NCI-H510A treated with DMSO at 0.1 percent for 48 hours (cell line): ENCODE data around the gene SLC25A1.
"Not testable (repeated sequence)": the region's sequence is repeated elsewhere in the genome, so short reads cannot be mapped to it uniquely, and the experiment has no call there.

Source experiments
- DNase-seq: peaks from one replicate; lab custom pipeline; 2025; lab: John Stamatoyannopoulos, UW

The SLC25A1 gene

GRCh38 chr22:19204640-19205039 is 26.1 kb upstream of the SLC25A1 start:
- DNase-seq = no peak

- no peak for DNase-seq
These were observed 25.3 kb upstream of the SLC25A1 start for GRCh38 chr22:19203834-19204233.

GRCh38 chr22:19202799-19203186 is 24.3 kb upstream of the SLC25A1 start:
- DNase-seq = not testable (repeated sequence)

GRCh38 chr22:19201869-19202798 is 23.6 kb upstream of the SLC25A1 start:
- DNase-seq = no peak

- no peak for DNase-seq
These were observed 22.8 kb upstream of the SLC25A1 start for GRCh38 chr22:19201130-19201868.

GRCh38 chr22:19199479-19199878 is 20.9 kb upstream of the SLC25A1 start:
- no peak for DNase-seq

GRCh38 chr22:19197997-19198865 is 19.7 kb upstream of the SLC25A1 start:
- DNase-seq = no peak

- no peak for DNase-seq
These were observed 18.5 kb upstream of the SLC25A1 start for GRCh38 chr22:19196841-19197612.

GRCh38 chr22:19195796-19196731 is 17.5 kb upstream of the SLC25A1 start:
- DNase-seq = no peak

GRCh38 chr22:19194766-19195536 is 16.4 kb upstream of the SLC25A1 start:
- DNase-seq = no peak

GRCh38 chr22:19193879-19194278 is 15.3 kb upstream of the SLC25A1 start:
- no peak for DNase-seq

- no peak for DNase-seq
These were observed 9.4 kb upstream of the SLC25A1 start for GRCh38 chr22:19187716-19188563.

- no peak for DNase-seq
These were observed 5.9 kb upstream of the SLC25A1 start for GRCh38 chr22:19184276-19184997.

- no peak for DNase-seq
These were observed 4.7 kb upstream of the SLC25A1 start for GRCh38 chr22:19183216-19183615.

GRCh38 chr22:19182472-19183157 is 4.1 kb upstream of the SLC25A1 start:
- no peak for DNase-seq

- no peak for DNase-seq
These were observed 3.4 kb upstream of the SLC25A1 start for GRCh38 chr22:19181786-19182471.
